ENCODE data around the gene LRRC34. TPM values are rescaled to one million over a fixed set of nuclear protein-coding genes. Genes with fewer than 3 reads are reported as not detected.

Gene LRRC34
- total RNA-seq, 2 donors from 2014 or later: 3.4 TPM; not detected in 1

DNA sequence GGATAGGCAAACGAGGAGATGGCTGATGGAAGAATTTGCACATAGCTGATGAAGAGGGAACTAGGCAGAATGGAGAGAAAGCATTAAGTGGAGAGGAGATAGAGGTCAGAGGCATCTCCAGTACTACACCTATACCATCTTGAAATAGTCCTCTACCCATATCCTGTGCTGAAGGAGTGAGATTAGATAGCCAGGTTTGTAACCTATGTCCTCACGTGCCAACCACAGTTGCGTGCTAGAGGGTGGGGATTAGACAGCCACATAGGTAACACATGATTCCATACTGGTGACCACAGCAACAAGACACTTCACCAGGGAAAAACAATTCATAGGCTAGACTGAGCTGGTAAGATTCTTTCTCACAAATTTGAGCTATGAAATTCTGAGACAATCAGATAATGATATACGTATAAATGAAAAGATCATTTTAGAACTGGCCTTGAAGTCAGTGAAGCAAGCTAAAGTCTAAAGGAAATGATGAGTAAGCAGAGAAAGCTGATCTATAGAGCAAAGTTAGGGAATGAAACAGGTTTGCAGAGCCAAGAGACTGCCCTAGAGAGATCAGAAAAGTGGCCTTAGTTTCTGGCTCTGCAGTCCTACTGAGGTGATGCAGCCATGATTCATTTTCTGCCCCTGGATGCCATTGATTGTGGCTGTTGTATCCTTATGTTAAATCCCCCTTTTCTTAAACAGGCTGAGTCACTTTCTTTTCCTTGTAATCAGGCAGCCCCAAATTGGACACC, 21.8 kb downstream of the LRRC34 start:
- ATAC-seq (no peak), DNase-seq (no peak)
- H3K27me3 ChIP-seq: no peaks in the 10 kb centered on the region
- H3K4me3 ChIP-seq: no peak overlapping the region
- TF ChIP-seq, protein P1, sequence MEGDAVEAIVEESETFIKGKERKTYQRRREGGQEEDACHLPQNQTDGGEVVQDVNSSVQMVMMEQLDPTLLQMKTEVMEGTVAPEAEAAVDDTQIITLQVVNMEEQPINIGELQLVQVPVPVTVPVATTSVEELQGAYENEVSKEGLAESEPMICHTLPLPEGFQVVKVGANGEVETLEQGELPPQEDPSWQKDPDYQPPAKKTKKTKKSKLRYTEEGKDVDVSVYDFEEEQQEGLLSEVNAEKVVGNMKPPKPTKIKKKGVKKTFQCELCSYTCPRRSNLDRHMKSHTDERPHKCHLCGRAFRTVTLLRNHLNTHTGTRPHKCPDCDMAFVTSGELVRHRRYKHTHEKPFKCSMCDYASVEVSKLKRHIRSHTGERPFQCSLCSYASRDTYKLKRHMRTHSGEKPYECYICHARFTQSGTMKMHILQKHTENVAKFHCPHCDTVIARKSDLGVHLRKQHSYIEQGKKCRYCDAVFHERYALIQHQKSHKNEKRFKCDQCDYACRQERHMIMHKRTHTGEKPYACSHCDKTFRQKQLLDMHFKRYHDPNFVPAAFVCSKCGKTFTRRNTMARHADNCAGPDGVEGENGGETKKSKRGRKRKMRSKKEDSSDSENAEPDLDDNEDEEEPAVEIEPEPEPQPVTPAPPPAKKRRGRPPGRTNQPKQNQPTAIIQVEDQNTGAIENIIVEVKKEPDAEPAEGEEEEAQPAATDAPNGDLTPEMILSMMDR (IDR thresholded peaks at IDR 0.05): no peak
- no peak for TF ChIP-seq POLR2A (IDR thresholded peaks at IDR 0.05)
- H3K9me3 ChIP-seq: no peaks in the 10 kb centered on the region
- H3K36me3 ChIP-seq (replicated peaks in 1 of 2; ENCODE audit: insufficient read depth in 1 of 2, low read depth in 2 of 2): peaks cover 7 to 17% of the 10 kb centered on the region in 2 donors
- H3K4me1 ChIP-seq: no peaks in the 10 kb centered on the region
- no peak overlapping the region for H3K27ac ChIP-seq
- intact Hi-C loops (cut with DNase I): no loop called here
- WGBS, 2 donors: 85 to 86% methylated on average over 4 of the region's 4 CpGs

GRCh38 chr3:169790219-169790618, 22.5 kb downstream of the LRRC34 start:
- no peak overlapping the region for H3K27ac ChIP-seq
- ATAC-seq: no peak
- TF ChIP-seq, protein P1 (IDR thresholded peaks at IDR 0.05): no peak
- no peak for TF ChIP-seq POLR2A (IDR thresholded peaks at IDR 0.05)
- H3K4me1 ChIP-seq: no peaks in the 10 kb centered on the region
- H3K36me3 ChIP-seq (replicated peaks in 1 of 2; ENCODE audit: insufficient read depth in 1 of 2, low read depth in 2 of 2): peaks cover 10 to 22% of the 10 kb centered on the region in 2 donors
- H3K27me3 ChIP-seq: no peaks in the 10 kb centered on the region
- DNase-seq: no peak
- intact Hi-C loops (cut with DNase I): no loop called here
- no peaks in the 10 kb centered on the region for H3K9me3 ChIP-seq
- no peak overlapping the region for H3K4me3 ChIP-seq

DNA sequence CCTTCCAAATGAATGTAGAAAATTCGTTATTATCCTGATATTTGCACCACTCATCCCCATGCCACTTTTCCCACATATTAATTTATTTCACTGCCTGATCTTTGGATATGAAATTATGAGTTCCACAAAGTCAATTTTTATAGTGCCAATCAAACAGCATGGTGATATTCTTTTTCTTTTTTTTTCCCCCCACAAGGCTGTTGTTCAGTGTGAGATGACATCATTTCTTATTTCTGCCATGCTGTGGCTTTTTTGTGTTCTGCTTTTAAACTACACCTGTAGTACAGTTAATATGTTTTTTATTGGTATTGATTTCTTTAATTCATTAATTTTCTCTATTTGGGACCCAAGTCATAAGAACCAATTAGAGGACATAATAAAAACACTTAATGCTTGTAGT, 24.9 kb downstream of the LRRC34 start:
- DNase-seq: no peak
- no peaks in the 10 kb centered on the region for H3K27me3 ChIP-seq
- no peak for ATAC-seq
- H3K9me3 ChIP-seq: no peaks in the 10 kb centered on the region
- no peak for TF ChIP-seq POLR2A (IDR thresholded peaks at IDR 0.05)
- TF ChIP-seq, protein P1 (IDR thresholded peaks at IDR 0.05): no peak
- no peak overlapping the region for H3K27ac ChIP-seq
- peaks cover 10 to 26% of the 10 kb centered on the region in 2 donors for H3K36me3 ChIP-seq (replicated peaks in 1 of 2; ENCODE audit: insufficient read depth in 1 of 2, low read depth in 2 of 2)
- H3K4me1 ChIP-seq: no peaks in the 10 kb centered on the region
- 70 to 86% methylated on average over 1 of the region's 1 CpG for WGBS, 2 donors
- intact Hi-C loops (cut with DNase I): no loop called here
- H3K4me3 ChIP-seq: no peak overlapping the region

- Histone ChIP-seq H3K36me3 (replicated peaks in 1 of 2; ENCODE audit: insufficient read depth in 1 of 2, low read depth in 2 of 2) (peaks cover 10 to 31% of the 10 kb centered on the region in 2 donors), H3K4me3 (no peak overlapping the region), H3K9me3 (no peaks in the 10 kb centered on the region), H3K4me1 (no peaks in the 10 kb centered on the region), H3K27me3 (no peaks in the 10 kb centered on the region), H3K27ac (no peak overlapping the region)
- intact Hi-C loops (cut with DNase I): no loop called here
- WGBS, 2 donors: 98% methylated on average over 4 of the region's 4 CpGs
- TF ChIP-seq, protein P1 (IDR thresholded peaks at IDR 0.05): no peak
- no peak for TF ChIP-seq POLR2A (IDR thresholded peaks at IDR 0.05)
- DNase-seq (no peak), ATAC-seq (no peak)
Observed at GRCh38 chr3:169787120-169787519, 25.6 kb downstream of the LRRC34 start.

All from body of pancreas (tissue), 4 donors.